Effector memory CD4-positive, alpha-beta T cell (primary cell): ENCODE results near the gene SNPH.

Source experiments
- DNase-seq, 3 donors: peaks; one replicate each; pipeline ENCODE4 v3.0.0-alpha.2; 2020
- H3K27ac ChIP-seq: 2 replicates; pipeline ENCODE4 v1.7.0; 2013; ENCODE audit warnings: mild to moderate bottlenecking, low read length, moderate library complexity; ENCODE audit not compliant: insufficient read depth, poor library complexity, severe bottlenecking
- H3K27me3 ChIP-seq: replicated peaks from 2 replicates; pipeline ENCODE4 v1.7.0; 2013; ENCODE audit warnings: mild to moderate bottlenecking, low read length; ENCODE audit not compliant: insufficient read depth, control insufficient read depth, poor library complexity, severe bottlenecking
- H3K36me3 ChIP-seq: 2 replicates; pipeline ENCODE4 v1.7.0; 2013; ENCODE audit warnings: mild to moderate bottlenecking, low read length, moderate library complexity; ENCODE audit not compliant: control insufficient read depth, insufficient read depth
- H3K4me1 ChIP-seq: 2 replicates; pipeline ENCODE4 v1.7.0; 2013; ENCODE audit warnings: low read length, mild to moderate bottlenecking; ENCODE audit not compliant: control insufficient read depth, insufficient read depth, poor library complexity, severe bottlenecking
- H3K4me3 ChIP-seq: 2 replicates; pipeline ENCODE4 v1.7.0; 2013; ENCODE audit warnings: low read length, low read depth, mild to moderate bottlenecking; ENCODE audit not compliant: insufficient read depth, poor library complexity, severe bottlenecking
- H3K9me3 ChIP-seq: 2 replicates; pipeline ENCODE4 v1.7.0; 2013; ENCODE audit warnings: mild to moderate bottlenecking, low read length, moderate library complexity; ENCODE audit not compliant: control insufficient read depth

SNPH gene

GRCh38 chr20:1275919-1276318, 9.8 kb downstream of the SNPH start:
- DNase-seq, result no peak
- Histone ChIP-seq H3K36me3 (no peaks in the 10 kb centered on the region), H3K4me3 (no peak overlapping the region), H3K27me3 (no peaks in the 10 kb centered on the region), H3K9me3 (no peaks in the 10 kb centered on the region), H3K27ac (no peak overlapping the region), H3K4me1 (no peaks in the 10 kb centered on the region)

GRCh38 chr20:1277529-1278322, 11.6 kb downstream of the SNPH start:
- no peak overlapping the region for H3K27ac ChIP-seq
- H3K4me3 ChIP-seq, result no peak overlapping the region
- DNase-seq, result no peak

GRCh38 chr20:1278993-1279392, 12.9 kb downstream of the SNPH start:
- Histone ChIP-seq H3K4me1 (no peaks in the 10 kb centered on the region), H3K4me3 (no peak overlapping the region), H3K9me3 (no peaks in the 10 kb centered on the region), H3K27ac (no peak overlapping the region), H3K36me3 (no peaks in the 10 kb centered on the region), H3K27me3 (no peaks in the 10 kb centered on the region)
- no peak for DNase-seq

More at GRCh38 chr20:1277529-1278322, 11.6 kb downstream of the SNPH start:
- no peaks in the 10 kb centered on the region for H3K4me1 ChIP-seq
- no peaks in the 10 kb centered on the region for H3K27me3 ChIP-seq
- H3K9me3 ChIP-seq, result no peaks in the 10 kb centered on the region
- H3K36me3 ChIP-seq, result no peaks in the 10 kb centered on the region

- Histone ChIP-seq H3K27ac (no peak overlapping the region), H3K4me3 (no peak overlapping the region), H3K4me1 (no peaks in the 10 kb centered on the region), H3K36me3 (no peaks in the 10 kb centered on the region), H3K9me3 (no peaks in the 10 kb centered on the region), H3K27me3 (no peaks in the 10 kb centered on the region)
- no peak for DNase-seq
Observed at GRCh38 chr20:1280195-1281102, 14.4 kb downstream of the SNPH start.

- no peak for DNase-seq
Observed at GRCh38 chr20:1281279-1282057, 15.4 kb downstream of the SNPH start.

GRCh38 chr20:1282966-1283365, 16.9 kb downstream of the SNPH start:
- no peaks in the 10 kb centered on the region for H3K27me3 ChIP-seq
- no peaks in the 10 kb centered on the region for H3K9me3 ChIP-seq
- no peak for DNase-seq
- no peaks in the 10 kb centered on the region for H3K36me3 ChIP-seq
- no peak overlapping the region for H3K4me3 ChIP-seq
- no peak overlapping the region for H3K27ac ChIP-seq
- peaks cover 3% of the 10 kb centered on the region for H3K4me1 ChIP-seq

More at GRCh38 chr20:1281279-1282057, 15.4 kb downstream of the SNPH start:
- no peaks in the 10 kb centered on the region for H3K27me3 ChIP-seq
- no peak overlapping the region for H3K4me3 ChIP-seq
- no peak overlapping the region for H3K27ac ChIP-seq
- no peaks in the 10 kb centered on the region for H3K9me3 ChIP-seq
- no peaks in the 10 kb centered on the region for H3K36me3 ChIP-seq
- peaks cover 3% of the 10 kb centered on the region for H3K4me1 ChIP-seq

- H3K4me1 ChIP-seq, result peaks cover 3% of the 10 kb centered on the region
- no peak overlapping the region for H3K4me3 ChIP-seq
- no peaks in the 10 kb centered on the region for H3K27me3 ChIP-seq
- no peaks in the 10 kb centered on the region for H3K36me3 ChIP-seq
- no peaks in the 10 kb centered on the region for H3K9me3 ChIP-seq
- no peak for DNase-seq
- no peak overlapping the region for H3K27ac ChIP-seq
Observed at GRCh38 chr20:1283522-1284510, 17.7 kb downstream of the SNPH start.

- no peak for DNase-seq
- Histone ChIP-seq H3K9me3 (no peaks in the 10 kb centered on the region), H3K4me1 (peaks cover 3% of the 10 kb centered on the region), H3K36me3 (no peaks in the 10 kb centered on the region), H3K27me3 (no peaks in the 10 kb centered on the region), H3K4me3 (no peak overlapping the region), H3K27ac (no peak overlapping the region)
Observed at GRCh38 chr20:1286267-1287024, 20.4 kb downstream of the SNPH start.
